Lower leg skin (tissue), 4 donors: ENCODE data around the gene KLHDC8A. TPM values are rescaled to one million over a fixed set of nuclear protein-coding genes. Genes with fewer than 3 reads are reported as not detected.

ENCODE experiments used
- DNase-seq, 2 donors: peaks; one replicate each; pipeline ENCODE4 v3.0.0-alpha.2; 2019; ENCODE audit warnings: low spot score in 2 of 2
- H3K4me3 ChIP-seq: fragments of 200-600 bp; sonication (generic); 2 replicates; pipeline ENCODE4 v1.5.1; 2017; ENCODE audit warnings: mild to moderate bottlenecking, low read depth; ENCODE audit not compliant: poor library complexity, severe bottlenecking
- POLR2A ChIP-seq, 2 donors: fragments of 450-650 bp; IDR thresholded peaks; one replicate each; pipeline ENCODE4 v1.6.1; 2016 to 2017; ENCODE audit warnings: antibody characterized with exemption in 2 of 2, mild to moderate bottlenecking in 1 of 2, moderate library complexity in 1 of 2
- whole genome bisulfite sequencing, 2 donors: methylation state at CpG; one replicate each; pipeline ENCODE4 v1.1.5; 2018; 5-methylcytosine and 5-hydroxymethylcytosine counted together
- intact Hi-C: fragments of 100-400 bp; cut with DNase I; formaldehyde crosslinking; loops from one replicate; pipeline ENCODE4 v1.15.0; 2023; ENCODE audit warnings: low total_unique reads
- total RNA-seq, 4 donors: library from RNA; depleted of rRNA; stranded (reverse); fragments of >200 nt; gene quantifications; one replicate each; pipeline ENCODE4 v1.1.0, GENCODE V29; 2016
- TF ChIP-seq, protein P1 (sequence below), 3 donors: fragments of 450-650 bp; IDR thresholded peaks; one replicate each; pipeline ENCODE4 v1.5.1; 2016; ENCODE audit warnings: antibody characterized with exemption in 3 of 3, mild to moderate bottlenecking in 3 of 3, moderate library complexity in 2 of 3

The KLHDC8A gene
- total RNA-seq, 4 donors from 2014 or later = 0.30 TPM; not detected in 3

DNA sequence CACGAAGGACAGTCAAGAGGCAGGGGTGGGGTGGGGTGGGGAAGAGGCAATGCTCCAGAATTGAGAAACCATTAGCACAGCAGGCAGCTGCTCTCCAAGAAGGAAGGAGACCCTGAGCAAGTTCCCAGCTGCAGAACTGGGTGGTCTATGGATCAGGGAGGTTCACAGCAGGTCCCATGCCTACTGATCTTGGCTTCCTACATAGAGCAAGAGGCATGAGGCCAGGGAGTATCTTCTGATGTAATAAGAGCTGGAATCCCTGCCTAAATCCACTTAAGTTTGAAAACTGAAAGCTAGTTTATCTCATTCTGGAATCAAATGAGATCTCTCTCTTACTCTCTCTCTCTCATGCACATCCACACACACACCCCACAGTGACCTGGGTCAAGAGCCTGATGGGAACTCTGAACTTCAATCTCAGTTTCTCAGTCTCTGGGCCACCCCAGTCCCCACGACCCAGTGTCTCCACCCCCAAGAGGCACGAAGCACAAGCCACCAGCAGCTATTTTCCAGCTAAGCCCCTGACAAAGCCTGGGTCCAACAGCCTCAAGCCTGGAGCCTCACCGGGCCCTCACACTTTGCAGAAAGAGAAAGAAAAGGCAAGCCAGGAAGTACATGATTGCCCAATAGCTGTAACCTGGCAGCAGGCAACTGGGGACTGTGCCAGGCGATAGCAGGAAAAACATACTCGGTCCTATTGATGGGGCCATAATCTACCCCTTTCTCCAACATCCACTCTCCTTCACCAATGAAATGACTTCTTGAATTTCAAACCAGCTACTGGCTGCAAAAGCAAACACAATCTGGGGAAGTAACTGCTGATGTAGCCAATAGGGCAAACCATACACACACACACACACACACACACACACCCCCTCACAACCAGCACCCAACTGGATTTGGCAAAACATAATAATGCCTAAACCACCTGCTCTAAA, 37.4 kb downstream of the KLHDC8A start:
- TF ChIP-seq POLR2A (IDR thresholded peaks at IDR 0.05) = no peak
- TF ChIP-seq, protein P1, sequence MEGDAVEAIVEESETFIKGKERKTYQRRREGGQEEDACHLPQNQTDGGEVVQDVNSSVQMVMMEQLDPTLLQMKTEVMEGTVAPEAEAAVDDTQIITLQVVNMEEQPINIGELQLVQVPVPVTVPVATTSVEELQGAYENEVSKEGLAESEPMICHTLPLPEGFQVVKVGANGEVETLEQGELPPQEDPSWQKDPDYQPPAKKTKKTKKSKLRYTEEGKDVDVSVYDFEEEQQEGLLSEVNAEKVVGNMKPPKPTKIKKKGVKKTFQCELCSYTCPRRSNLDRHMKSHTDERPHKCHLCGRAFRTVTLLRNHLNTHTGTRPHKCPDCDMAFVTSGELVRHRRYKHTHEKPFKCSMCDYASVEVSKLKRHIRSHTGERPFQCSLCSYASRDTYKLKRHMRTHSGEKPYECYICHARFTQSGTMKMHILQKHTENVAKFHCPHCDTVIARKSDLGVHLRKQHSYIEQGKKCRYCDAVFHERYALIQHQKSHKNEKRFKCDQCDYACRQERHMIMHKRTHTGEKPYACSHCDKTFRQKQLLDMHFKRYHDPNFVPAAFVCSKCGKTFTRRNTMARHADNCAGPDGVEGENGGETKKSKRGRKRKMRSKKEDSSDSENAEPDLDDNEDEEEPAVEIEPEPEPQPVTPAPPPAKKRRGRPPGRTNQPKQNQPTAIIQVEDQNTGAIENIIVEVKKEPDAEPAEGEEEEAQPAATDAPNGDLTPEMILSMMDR (IDR thresholded peaks at IDR 0.05) = no peak
- 17 to 24% methylated on average over 6 of the region's 6 CpGs for WGBS, 2 donors
- no peak overlapping the region for H3K4me3 ChIP-seq
- DNase-seq = peak; percentile 51 to 89
- intact Hi-C loops = no loop called here

DNA sequence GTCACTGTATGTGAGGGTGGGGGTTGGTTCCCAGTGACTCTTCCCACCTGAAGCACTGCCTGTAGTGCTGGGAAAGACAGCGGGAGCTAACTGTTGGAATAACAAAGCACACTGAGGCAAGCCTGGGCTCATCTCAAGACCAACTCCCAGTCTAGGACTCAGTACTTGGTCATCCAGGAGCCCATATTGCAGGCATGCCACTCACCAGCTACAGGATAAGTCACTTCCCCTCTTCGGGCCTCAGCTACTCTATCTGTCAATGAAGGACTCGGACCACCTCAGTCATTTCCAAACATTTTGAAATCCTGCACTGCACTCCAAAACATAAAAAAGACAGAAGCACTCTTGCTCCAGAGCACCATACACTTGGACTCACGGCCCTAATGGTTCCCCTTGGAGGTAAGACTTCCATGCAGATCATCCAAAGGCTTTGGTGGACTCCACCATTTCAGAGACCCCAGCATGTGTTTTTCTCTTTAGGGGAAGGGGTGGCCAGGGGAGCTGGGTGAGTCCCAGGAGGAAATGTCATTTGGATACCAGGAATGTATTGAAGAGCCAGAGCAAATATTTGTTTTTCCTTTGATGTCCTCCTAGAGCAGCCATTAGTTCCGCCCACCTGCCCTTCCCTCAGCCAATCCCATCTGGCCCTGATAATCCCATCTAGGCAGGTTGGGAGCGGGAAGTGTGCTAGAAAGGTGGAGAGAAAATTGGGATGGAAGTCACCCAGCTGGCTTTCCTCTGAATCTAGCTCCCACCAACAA, 38.3 kb downstream of the KLHDC8A start:
- H3K4me3 ChIP-seq = no peak overlapping the region
- intact Hi-C loops = no loop called here
- DNase-seq = no peak
- no peak for TF ChIP-seq POLR2A (IDR thresholded peaks at IDR 0.05)
- TF ChIP-seq, protein P1 (IDR thresholded peaks at IDR 0.05) = no peak
- 69 to 72% methylated on average over 6 of the region's 6 CpGs for whole genome bisulfite sequencing, 2 donors

DNA sequence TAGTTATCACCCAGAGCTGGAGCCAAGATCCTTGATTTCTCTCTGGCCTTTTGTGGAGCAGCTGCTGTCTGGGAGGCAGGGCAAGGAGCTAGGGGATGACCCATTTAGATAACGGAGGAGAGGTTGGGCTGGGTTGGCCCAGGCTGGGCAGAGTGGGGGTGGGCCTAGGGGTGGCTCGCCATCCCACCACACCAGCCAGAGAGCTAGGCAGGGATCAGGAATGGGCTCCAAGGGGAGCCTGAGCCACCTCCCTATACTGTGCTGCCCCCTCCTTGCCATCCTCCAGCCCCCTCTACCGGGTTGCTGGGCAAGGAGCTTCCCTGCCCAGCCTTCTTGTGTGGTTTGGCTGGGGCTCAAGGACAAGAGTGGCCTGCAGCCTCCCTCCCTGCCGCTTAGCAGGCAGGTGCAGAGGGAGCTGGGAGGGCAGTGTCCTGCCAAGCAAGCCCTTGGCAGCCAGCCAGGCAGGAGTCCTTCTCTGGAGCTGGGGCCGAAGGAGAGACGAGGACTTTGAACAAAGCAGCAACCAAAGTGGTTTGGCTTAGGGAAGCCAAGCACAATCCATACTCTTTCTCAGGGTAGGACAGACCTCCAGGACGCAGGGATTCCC, 39.3 kb downstream of the KLHDC8A start:
- H3K4me3 ChIP-seq = no peak overlapping the region
- WGBS, 2 donors = 35 to 40% methylated on average over 4 to 7 of the region's 7 CpGs
- peak in 1 of 2 donors; percentile 89 for DNase-seq
- intact Hi-C loops = no loop called here
- TF ChIP-seq, protein P1 (IDR thresholded peaks at IDR 0.05) = no peak
- TF ChIP-seq POLR2A (IDR thresholded peaks at IDR 0.05) = no peak

DNA sequence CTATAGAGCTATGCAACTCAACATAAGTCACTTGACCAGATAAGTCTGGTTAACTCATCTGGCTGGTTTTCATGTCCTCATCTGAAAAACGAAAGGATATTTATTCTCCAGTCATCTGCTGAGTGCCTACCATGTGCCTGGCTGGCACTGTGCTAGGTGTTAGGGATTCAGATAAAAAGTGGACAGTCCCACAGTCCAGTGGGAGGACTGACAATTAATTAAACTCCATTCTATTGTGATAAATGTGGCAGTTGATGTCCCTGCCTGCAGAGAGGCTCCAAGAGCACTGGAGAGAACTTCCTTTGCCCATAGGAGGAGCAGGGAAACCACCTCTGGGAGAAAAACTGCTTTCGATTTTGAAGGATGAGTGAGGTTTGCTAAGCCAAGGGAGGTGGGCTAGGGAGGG, 40.6 kb downstream of the KLHDC8A start:
- no peak for DNase-seq
- TF ChIP-seq, protein P1 (IDR thresholded peaks at IDR 0.05) = no peak
- no peak for TF ChIP-seq POLR2A (IDR thresholded peaks at IDR 0.05)
- 41 to 46% methylated on average over 2 of the region's 2 CpGs for WGBS, 2 donors
- H3K4me3 ChIP-seq = no peak overlapping the region
- intact Hi-C loops = no loop called here

DNA sequence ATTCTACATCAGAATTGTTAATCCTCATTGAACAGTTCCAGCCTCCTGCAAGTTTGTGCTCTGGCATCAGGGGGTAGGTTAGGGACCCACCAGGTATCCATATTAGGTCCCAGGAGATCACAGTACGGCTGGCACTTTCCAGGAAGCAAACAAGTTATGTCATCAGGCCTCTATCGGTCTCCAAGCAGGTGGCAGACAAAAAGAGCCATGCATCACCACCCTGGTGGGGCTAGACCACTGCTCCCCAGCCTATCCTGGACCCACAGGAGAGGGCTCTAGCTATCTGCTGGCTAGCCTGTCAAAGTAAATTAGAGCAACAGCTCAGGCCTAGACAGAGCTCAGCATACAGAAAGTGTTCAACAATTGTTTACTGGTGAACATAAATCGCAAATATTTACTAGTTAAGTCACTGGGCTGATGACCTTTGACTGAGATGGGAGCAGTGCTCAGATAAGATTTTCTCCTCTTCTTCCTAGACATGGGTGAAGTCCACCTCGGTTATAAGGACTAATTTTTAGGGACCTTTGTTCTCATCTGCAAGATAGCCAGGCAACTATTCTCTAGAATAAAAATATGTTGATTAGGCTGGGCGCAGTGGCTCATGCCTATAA, 41.6 kb downstream of the KLHDC8A start:
- intact Hi-C loops = no loop called here
- no peak for DNase-seq
- TF ChIP-seq POLR2A (IDR thresholded peaks at IDR 0.05) = no peak
- TF ChIP-seq, protein P1 (IDR thresholded peaks at IDR 0.05) = no peak
- WGBS, 2 donors = 87 to 93% methylated on average over 5 of the region's 5 CpGs
- H3K4me3 ChIP-seq = no peak overlapping the region
